GM19099 (cell line): ENCODE data around the gene ATF6B.

Source experiments
- POLR2A ChIP-seq: IDR thresholded peaks from 3 replicates; pipeline ENCODE4 v1.6.1; 2011; ENCODE audit warnings: low read depth; ENCODE audit not compliant: insufficient read length; ENCODE audit errors: extremely low read depth

Gene ATF6B

DNA sequence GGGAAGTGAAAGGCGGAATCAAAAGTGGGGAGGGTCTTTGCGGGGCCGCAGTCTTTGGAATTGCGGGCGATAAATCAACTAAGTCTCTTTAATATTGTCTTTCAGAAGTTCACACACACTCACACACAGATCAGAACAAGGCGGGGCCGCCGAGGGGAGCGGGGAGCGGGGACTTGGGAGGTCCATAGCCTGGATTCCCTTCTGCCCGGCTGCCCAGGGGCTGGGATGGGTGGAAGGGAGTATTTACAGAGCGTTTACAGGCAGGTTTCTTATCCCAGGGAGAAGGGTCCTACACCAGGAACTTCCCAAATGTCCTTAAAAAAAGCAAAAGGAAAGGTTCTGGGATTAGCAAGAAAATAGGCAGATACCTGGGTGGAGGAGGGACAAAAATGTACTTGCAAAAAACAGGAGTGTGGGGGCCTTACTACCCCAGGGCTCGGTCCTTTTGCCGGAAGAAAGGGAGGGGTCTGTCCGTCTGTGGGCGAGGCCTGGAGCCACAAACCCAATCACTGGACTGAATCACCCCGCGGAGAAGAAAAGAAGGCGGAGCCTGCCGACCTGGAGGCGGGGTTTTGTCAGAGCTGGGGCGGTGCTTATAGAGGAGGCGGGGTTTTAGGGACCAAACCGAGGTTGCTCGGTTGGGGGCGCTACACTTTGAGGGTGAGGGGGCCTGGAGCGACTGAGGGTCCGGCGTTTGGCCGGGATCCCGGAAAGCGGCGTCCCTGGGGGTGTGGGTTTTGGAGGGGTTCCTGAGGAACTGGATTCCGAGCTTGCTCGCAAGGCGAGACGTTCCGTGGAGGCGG lies 20.4 kb upstream of the ATF6B start:
- TF ChIP-seq POLR2A = no peak

DNA sequence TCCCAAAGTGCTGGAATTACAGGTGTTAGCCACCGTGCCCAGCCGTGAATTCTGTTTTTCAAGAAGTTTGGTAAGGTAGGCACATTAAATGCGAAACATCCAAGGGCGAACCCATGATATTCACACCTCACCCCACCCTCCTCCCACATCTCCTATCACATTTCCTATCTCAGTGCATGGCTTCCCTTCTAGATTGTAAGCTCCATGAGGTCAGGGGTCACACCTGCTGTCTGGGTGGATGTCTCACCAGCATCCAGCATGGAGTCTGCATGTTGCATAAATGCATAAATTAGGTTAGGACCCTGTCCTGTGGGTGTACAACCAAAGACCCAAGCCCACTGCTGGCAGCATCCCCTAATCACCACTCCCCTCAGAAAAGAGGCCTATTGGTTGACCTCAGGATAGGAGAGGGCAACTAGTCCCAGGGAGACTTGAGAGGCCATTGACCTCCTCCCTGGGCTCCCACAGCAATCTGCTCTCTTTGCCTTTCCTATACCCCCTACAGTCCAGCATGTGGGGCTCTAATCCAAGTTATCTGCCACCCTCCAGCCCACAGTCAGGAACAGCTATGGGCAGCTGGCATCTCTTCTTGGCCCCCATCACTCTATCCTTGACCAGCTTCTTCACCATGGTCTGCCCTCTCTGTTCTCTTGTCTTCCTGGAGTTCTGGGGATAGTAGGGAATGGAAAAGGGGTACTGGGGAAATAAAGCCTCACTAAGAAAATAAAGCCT lies 19.5 kb upstream of the ATF6B start:
- TF ChIP-seq POLR2A = no peak

DNA sequence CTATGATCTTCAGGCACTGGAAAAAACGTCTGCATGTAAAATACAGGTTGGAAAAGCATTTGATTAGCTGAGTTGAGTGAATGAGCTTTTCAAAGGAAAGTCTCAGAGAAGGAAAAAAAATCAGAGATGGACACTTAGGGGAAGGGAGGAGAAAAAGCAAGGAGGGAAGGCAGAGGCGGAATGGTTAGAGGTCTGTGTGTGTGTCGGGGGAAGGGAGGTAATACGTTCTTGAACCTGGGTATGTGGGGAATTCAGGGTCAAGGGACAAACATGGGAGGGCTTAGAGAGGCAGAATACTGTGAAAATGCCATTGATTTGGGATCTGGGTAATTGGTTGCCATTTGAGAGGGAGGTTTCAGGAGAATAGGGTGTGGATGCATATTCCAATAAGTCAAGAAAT lies 18.6 kb upstream of the ATF6B start:
- no peak for TF ChIP-seq POLR2A

DNA sequence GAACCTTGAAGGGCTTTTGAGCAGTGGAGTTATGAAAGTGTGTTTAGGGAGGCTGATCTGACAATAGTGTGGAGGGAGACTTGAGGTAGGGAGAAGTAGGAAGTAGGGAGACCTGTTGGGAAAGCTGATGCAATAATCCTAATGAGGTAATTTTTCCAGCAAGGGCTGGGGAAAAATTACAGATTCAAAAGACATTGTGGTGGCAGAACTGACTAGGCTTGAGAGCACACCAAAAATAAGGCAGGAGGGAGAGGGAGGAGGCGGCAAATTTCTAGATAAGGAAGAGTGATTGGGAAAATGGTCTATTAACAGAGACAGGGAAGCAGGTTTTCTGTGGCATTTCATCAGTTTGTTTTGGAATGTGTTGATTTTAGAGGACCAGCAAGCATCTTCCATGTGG lies 18.2 kb upstream of the ATF6B start:
- no peak for TF ChIP-seq POLR2A

DNA sequence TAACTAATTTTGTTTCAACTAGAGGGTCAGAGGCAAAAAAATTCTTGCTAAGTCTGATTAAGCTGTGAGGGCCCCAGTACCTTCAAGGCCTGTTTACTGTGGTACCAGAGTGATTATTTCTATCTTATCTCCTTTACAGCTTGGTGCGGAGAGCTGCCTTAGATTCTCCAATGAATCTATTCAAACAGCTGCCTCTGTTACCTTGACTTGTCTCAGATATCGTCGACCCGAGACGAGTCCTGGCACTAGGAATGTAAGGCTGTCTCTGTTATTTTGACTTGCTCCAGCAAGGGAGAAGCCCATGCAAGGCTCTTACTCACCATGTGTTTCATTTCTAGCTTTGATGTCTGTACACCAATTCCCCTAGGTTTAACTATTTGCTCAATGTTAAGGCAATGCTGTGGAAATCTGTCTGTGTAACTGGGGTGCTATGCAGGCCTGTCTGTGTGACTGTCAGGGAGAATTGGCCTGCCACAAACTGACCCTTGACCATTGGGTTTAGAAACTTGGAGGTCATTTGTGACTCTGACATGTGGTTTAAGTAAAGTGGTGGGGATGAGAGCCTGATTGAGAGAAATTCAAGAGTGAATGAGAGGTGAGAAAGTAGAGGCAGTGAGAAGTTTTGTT lies 12.5 kb upstream of the ATF6B start:
- no peak for TF ChIP-seq POLR2A

DNA sequence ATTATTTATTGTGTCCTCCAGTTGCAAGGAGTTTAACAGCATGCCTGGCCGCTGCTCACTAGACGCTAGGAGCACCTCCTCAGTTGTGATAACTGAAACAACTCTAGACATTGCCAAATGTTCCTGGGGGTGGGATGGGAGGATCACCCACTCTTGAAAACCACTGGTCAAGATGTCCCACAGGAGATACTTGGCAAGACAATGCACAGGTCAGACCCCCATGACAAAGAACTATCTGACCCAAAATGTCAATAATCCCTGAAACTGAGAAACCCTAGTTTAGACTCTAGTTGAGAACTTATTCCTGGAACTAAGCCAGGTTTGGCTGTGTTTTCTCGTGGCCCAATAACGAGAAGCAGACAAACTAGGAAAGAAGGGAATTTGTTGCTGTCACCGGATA lies 11.5 kb upstream of the ATF6B start:
- TF ChIP-seq POLR2A = no peak

DNA sequence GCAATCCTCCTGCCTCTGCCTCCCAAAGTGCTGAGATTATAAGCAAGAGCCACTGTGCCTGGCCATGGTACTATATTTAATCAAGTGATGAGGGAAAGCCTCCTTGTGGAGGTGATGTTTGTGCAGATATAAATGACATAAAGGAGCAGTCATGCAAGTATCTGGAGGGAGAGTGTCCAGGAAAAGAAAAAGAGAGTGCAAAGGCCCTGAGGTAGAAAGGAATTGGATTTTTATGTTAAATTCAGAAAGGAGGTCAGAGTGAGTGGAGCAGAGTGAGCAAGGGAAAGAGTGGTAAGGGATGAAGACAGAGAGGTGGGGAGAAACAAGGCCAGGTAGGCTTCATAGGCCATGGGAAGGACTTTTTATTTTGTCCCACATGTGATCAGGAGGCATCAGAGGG lies 9.4 kb upstream of the ATF6B start:
- no peak for TF ChIP-seq POLR2A

DNA sequence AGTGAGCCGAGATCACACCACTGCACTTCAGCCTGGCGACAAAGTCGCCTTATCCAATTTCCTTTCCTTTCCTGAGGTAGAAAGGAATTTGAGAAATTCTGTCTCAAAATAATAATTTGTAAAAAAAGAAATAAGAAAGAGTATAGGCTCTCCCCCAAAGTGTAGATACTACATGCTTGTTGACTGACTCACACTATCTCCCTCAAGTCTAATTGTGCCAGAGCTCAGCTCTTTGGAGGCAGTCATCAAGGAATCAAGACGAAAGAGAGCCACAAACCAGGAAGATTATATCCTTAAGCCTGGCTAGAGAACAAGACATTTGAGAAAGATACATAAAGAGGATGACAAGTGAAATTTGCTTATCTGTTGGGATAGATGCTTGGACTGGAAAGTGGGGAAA lies 5.7 kb upstream of the ATF6B start:
- no peak for TF ChIP-seq POLR2A

DNA sequence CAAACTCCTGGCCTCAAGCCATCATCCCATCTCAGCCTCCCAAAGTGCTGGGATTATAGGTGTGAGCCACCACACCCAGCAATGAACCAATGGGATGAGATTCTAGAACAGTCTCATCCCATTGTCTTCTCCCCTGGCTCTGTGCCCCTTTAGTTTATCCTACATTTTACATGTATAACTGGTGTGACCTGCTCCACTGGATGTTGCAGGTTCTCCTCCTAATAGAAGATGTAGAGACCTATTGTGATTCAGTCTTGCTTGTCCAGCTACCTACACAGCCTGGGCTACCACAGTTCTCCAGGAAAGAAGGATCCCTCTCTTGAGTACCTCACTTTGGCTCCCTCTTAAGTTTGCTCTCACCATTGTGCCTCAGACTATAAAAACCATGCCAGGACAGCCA lies 4.1 kb upstream of the ATF6B start:
- no peak for TF ChIP-seq POLR2A

DNA sequence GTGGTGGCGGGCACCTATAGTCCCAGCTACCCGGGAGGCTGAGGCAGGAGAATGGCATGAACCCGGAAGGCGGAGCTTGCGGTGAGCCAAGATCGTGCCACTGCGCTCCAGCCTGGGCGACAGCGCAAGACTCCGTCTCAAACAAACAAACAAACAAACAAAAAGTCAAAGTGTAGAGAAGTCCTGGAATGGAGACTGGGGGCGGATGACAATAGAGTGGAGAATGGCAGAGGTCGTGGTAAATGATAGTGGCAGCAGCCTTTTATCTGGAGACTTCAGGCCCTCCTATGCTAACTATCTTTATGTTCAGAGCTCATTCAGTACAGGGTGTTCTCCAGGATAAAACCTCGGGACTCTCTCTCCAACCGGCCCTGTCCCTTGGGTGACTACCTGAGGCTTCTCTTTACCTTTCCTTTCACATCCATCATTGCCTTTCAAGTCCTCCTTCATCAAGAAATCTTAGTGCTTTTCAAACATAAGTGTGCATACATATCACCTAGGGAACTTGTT lies 3.4 kb upstream of the ATF6B start:
- TF ChIP-seq POLR2A = no peak

DNA sequence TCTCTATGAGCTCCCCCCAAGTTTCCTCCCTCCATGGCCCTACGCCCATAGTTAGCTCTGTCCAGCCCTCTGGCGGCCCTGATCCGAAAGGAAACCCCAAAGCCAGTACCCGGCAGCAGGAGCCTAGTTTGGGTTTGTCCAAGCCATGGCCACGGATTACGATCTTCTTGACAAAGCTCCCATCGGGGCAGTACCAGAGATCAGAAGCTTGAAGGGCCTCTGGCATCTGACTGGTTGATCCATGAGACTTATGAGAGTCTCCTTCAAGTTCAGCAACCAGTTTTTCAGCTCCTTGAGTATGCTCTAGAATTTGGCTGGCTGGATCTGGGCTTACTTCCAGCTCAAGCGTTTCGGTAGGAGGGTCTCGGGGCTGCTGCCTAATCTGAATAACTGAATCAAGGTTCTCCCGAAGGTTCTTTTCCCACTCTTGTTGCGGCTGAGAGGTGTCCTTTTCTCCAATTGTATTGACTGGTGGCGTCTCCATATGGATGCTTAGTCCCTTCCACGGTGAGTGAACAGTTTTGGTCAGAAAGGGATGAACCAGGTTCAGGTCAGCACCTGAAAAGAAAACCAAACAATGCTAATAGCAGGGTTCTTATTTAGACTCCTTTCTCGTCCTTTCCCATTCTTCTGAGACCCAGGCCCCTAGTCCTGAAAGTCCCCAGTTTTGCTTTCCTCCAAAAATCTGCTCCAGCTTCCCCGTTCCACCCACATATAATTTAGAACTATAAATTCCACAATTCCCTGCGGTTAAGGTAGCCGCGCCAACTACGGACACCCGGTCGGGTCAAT lies 1.4 kb upstream of the ATF6B start:
- TF ChIP-seq POLR2A = no peak

DNA sequence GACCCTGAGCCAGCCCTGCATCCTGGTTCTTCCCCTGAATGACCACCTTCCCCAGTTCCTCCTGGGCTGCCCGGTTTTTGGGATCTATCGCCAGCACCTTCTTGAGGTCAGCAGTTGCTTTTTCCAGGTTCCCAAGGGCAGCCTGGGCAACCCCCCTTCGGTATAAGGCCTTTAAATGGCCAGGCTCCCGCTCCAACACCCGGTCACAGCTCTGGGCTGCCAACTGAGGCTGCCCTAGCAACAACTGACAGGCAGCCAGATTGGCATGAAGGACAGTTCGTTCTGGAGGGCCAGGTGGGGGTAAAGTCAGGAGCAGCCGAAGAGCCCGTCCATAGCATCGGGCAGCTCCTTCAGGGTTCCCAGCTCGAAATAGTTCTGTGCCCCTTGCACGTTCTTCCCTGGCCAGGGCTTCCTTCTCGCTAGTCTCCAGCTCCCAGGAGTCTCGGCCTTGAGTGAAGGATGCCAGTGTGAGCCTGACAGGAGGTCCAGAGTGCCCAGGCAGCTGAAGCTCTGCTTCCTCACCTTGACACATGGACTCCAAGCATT lies 778 bp upstream of the ATF6B start:
- no peak for TF ChIP-seq POLR2A

DNA sequence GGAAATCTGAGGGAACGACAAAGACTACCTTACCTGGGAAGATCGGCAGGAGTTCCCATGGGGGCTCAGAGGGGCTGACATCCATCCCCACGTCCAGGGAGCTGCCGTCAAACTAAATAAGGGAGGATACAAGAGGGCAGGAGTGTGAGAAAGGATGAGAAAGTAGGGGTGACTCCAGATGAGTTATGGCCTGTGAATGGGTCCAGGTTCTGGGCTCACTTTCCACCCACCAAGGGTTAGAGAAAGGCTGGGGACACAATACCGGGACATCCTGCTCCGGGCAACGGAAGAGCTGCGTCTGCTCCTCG lies 683 bp downstream of the ATF6B start:
- TF ChIP-seq POLR2A = no peak

DNA sequence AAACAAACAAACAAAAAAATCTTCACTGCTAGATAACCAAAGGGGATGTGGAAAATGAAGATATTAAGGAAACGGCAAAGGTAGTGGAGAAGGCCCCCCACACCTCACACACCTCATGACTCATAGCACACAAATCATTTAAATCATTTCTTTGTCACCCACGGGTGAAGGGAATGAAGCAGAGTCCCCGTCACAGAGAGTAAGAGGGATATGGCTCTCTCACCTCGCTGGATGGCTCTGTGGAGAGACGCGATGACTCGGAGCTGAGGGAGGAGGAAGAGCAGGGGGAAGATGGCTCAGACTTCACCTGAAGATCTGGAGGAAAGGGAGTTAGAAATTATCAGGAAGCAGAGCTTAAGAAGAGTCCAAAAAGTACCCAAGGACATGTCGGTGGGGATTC lies 1.2 kb downstream of the ATF6B start:
- TF ChIP-seq POLR2A = no peak

DNA sequence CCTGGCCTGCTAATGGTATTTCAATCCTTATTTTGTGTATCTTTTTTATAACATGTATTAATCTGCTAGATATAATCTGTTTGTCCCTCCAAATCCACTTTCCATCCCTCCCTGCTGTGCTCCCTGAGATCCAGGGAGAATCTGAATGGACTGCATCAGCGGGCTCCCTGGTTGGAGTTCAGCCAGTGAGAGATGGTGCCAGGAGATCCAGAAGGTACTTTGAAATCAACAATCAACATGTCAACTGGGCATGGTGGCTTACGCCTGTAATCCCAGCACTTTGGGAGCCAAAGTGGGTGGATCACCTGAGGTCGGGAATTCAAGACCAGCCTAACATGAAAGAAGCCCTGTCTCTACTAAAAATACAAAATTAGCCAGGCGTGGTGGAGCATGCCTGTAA lies 4.4 kb downstream of the ATF6B start:
- no peak for TF ChIP-seq POLR2A
